Calu3 (cell line): ENCODE data around the gene ARFGAP2. TPM values are rescaled to one million over a fixed set of nuclear protein-coding genes. Genes with fewer than 3 reads are reported as not detected.
A peak's percentile ranks its signal among the peaks of the same experiment; 100 is the strongest.

Experiments
- BruUV-seq: library from RNA; stranded (reverse); fragments of 400-500 nt; replicated peaks from 2 replicates; lab custom pipeline; 2021; lab: Mats Ljungman, UMichigan
- CTCF ChIA-PET: fragments of 300-600 bp; sonication (Branson Sonifier 250); formaldehyde crosslinking; loops from one replicate; lab custom pipeline; 2022; ENCODE audit warnings: antibody characterized with exemption; lab: Charles Lee
- DNase-seq: peaks from one replicate; pipeline ENCODE4 v3.0.0; 2022
- H3K27ac Mint-ChIP-seq: one replicate; pipeline ENCODE4 v1.8.0; 2022; ENCODE audit warnings: mixed read lengths; ENCODE audit not compliant: unreplicated experiment
- H3K27me3 Mint-ChIP-seq: one replicate; pipeline ENCODE4 v1.8.0; 2022; ENCODE audit warnings: mixed read lengths; ENCODE audit not compliant: unreplicated experiment
- H3K36me3 Mint-ChIP-seq: one replicate; pipeline ENCODE4 v1.8.0; 2022; ENCODE audit warnings: mild to moderate bottlenecking, moderate library complexity, mixed read lengths; ENCODE audit not compliant: insufficient read depth, unreplicated experiment
- H3K4me1 Mint-ChIP-seq: one replicate; pipeline ENCODE4 v1.8.0; 2022; ENCODE audit warnings: mild to moderate bottlenecking, low read depth, mixed read lengths; ENCODE audit not compliant: unreplicated experiment
- H3K4me3 Mint-ChIP-seq: one replicate; pipeline ENCODE4 v1.8.0; 2022; ENCODE audit warnings: mild to moderate bottlenecking, low read depth, moderate library complexity, mixed read lengths; ENCODE audit not compliant: unreplicated experiment
- H3K9me3 Mint-ChIP-seq: one replicate; pipeline ENCODE4 v1.8.0; 2022; ENCODE audit warnings: low read depth, mixed read lengths; ENCODE audit not compliant: unreplicated experiment
- CTCF ChIP-seq: fragments of 200-600 bp; IDR thresholded peaks from one replicate; pipeline ENCODE4 v1.8.0; 2022; ENCODE audit warnings: antibody characterized with exemption; ENCODE audit not compliant: unreplicated experiment
- intact Hi-C: fragments of 100-400 bp; cut with micrococcal nuclease; formaldehyde crosslinking; loops from one replicate; pipeline ENCODE4 v1.10.0; 2022; ENCODE audit not compliant: unreplicated experiment
- total RNA-seq: library from RNA; stranded (reverse); gene quantifications from 2 replicates; pipeline ENCODE4 v1.2.3, GENCODE V29; 2022

The ARFGAP2 gene
- total RNA-seq, 1 experiment from 2014 or later, result 108 TPM

- peaks cover 9% of the 10 kb centered on the region for H3K4me1 Mint-ChIP-seq
- no peak overlapping the region for H3K4me3 Mint-ChIP-seq
- DNase-seq, result no peak
- no peaks in the 10 kb centered on the region for H3K27me3 Mint-ChIP-seq
- BruUV-seq, result no TSS peak
- no peak for TF ChIP-seq CTCF
- peaks cover 33% of the 10 kb centered on the region for H3K36me3 Mint-ChIP-seq
- intact Hi-C loops, result no loop called here
- H3K9me3 Mint-ChIP-seq, result no peaks in the 10 kb centered on the region
- CTCF ChIA-PET, result interaction anchor here (0.6 kb wide), 3 partner anchors 23 to 292 kb away, joined by 3 to 6 read pairs (median 6); no protein-coding TSS in a partner anchor
- H3K27ac Mint-ChIP-seq, result no peak overlapping the region
Measured at GRCh38 chr11:47183031-47183856, 6.6 kb upstream of the ARFGAP2 start.

- no TSS peak for BruUV-seq
- no peak for TF ChIP-seq CTCF
- no peaks in the 10 kb centered on the region for H3K27me3 Mint-ChIP-seq
- CTCF ChIA-PET, result interaction anchor here (0.6 kb wide), 1 partner anchor 74 kb away, joined by 6 read pairs; no protein-coding TSS in a partner anchor
- peaks cover 9% of the 10 kb centered on the region for H3K4me1 Mint-ChIP-seq
- H3K36me3 Mint-ChIP-seq, result peaks cover 37% of the 10 kb centered on the region
- no peaks in the 10 kb centered on the region for H3K9me3 Mint-ChIP-seq
- intact Hi-C loops, result no loop called here
- no peak overlapping the region for H3K4me3 Mint-ChIP-seq
- no peak for DNase-seq
- H3K27ac Mint-ChIP-seq, result no peak overlapping the region
Measured at GRCh38 chr11:47182380-47182779, 5.7 kb upstream of the ARFGAP2 start.

- peaks cover 37% of the 10 kb centered on the region for H3K36me3 Mint-ChIP-seq
- H3K27me3 Mint-ChIP-seq, result no peaks in the 10 kb centered on the region
- BruUV-seq, result no TSS peak
- no peak overlapping the region for H3K27ac Mint-ChIP-seq
- CTCF ChIA-PET, result interaction anchor here (1.0 kb wide), 1 partner anchor 78 kb away, joined by 4 read pairs; no protein-coding TSS in a partner anchor
- TF ChIP-seq CTCF, result no peak
- no peak overlapping the region for H3K4me3 Mint-ChIP-seq
- H3K9me3 Mint-ChIP-seq, result no peaks in the 10 kb centered on the region
- intact Hi-C loops, result no loop called here
- peaks cover 10% of the 10 kb centered on the region for H3K4me1 Mint-ChIP-seq
- no peak for DNase-seq
Measured at GRCh38 chr11:47181271-47181670, 4.6 kb upstream of the ARFGAP2 start.

GRCh38 chr11:47180006-47180787 lies 3.5 kb upstream of the ARFGAP2 start:
- H3K27ac Mint-ChIP-seq, result peak overlapping the region; percentile 52
- TF ChIP-seq CTCF, result no peak
- no peak for DNase-seq

More at GRCh38 chr11:47180006-47180787, 3.5 kb upstream of the ARFGAP2 start:
- Mint-ChIP-seq H3K9me3 (no peaks in the 10 kb centered on the region), H3K4me1 (peaks cover 18% of the 10 kb centered on the region), H3K27me3 (no peaks in the 10 kb centered on the region), H3K4me3 (no peak overlapping the region), H3K36me3 (peaks cover 38% of the 10 kb centered on the region)
- CTCF ChIA-PET, result interaction anchor here (0.8 to 2.3 kb wide), 7 partner anchors 7 to 91 kb away, joined by 3 to 12 read pairs (median 4); partner anchors contain the start of genes ACP2, DDB2 and NR1H3
- no TSS peak for BruUV-seq
- intact Hi-C loops, result no loop called here
